SK-N-SH treated with all-trans-retinoic acid at 6 μM for 48 hours (cell line): ENCODE data around the gene KNSTRN.

Experiments
- ARNTL ChIP-seq: fragments of 450-650 bp; formaldehyde crosslinking; IDR thresholded peaks from 2 replicates; pipeline ENCODE4 v1.5.0; 2020; ENCODE audit warnings: low read depth, mild to moderate bottlenecking, moderate library complexity, borderline replicate concordance
- ESRRG ChIP-seq: fragments of 250-450 bp; sonication (Bioruptor Pico); IDR thresholded peaks from 2 replicates; pipeline ENCODE4 v1.6.1; 2021; ENCODE audit warnings: mild to moderate bottlenecking
- GLIS3 ChIP-seq: fragments of 250-450 bp; sonication (Bioruptor Pico); IDR thresholded peaks from 2 replicates; pipeline ENCODE4 v1.5.0; 2020; ENCODE audit warnings: mild to moderate bottlenecking, moderate library complexity
- RARB ChIP-seq: fragments of 250-450 bp; sonication (Bioruptor Pico); IDR thresholded peaks from 2 replicates; pipeline ENCODE4 v1.8.0; 2021; ENCODE audit warnings: mild to moderate bottlenecking, moderate library complexity
- TCF4 ChIP-seq: fragments of 250-450 bp; sonication (Bioruptor Pico); IDR thresholded peaks from 2 replicates; pipeline ENCODE4 v1.8.0; 2021; ENCODE audit warnings: mild to moderate bottlenecking, moderate library complexity, borderline replicate concordance
- TOX ChIP-seq: fragments of 250-450 bp; sonication (Bioruptor Pico); IDR thresholded peaks from 2 replicates; pipeline ENCODE4 v1.8.0; 2021; ENCODE audit warnings: mild to moderate bottlenecking, moderate library complexity, borderline replicate concordance
- ZC3H10 ChIP-seq: fragments of 250-450 bp; sonication (Bioruptor Pico); IDR thresholded peaks from 2 replicates; pipeline ENCODE4 v1.5.1; 2021; ENCODE audit warnings: mild to moderate bottlenecking, moderate library complexity
- ZFP3 ChIP-seq: fragments of 250-450 bp; sonication (Bioruptor Pico); IDR thresholded peaks from 2 replicates; pipeline ENCODE4 v1.5.0; 2020; ENCODE audit warnings: mild to moderate bottlenecking, moderate library complexity
- ZNF70 ChIP-seq: fragments of 450-650 bp; formaldehyde crosslinking; IDR thresholded peaks from 2 replicates; pipeline ENCODE4 v1.5.0; 2020; ENCODE audit warnings: mild to moderate bottlenecking, moderate library complexity
- ZNF8 ChIP-seq: fragments of 450-650 bp; formaldehyde crosslinking; IDR thresholded peaks from 2 replicates; pipeline ENCODE4 v1.5.0; 2020; ENCODE audit warnings: mild to moderate bottlenecking, moderate library complexity
- TF ChIP-seq, protein P1 (sequence below): fragments of 250-450 bp; sonication (Bioruptor Pico); IDR thresholded peaks from 2 replicates; pipeline ENCODE4 v1.5.1; 2020; ENCODE audit warnings: low read depth, mild to moderate bottlenecking, moderate library complexity
- TF ChIP-seq, protein P2 (sequence below): fragments of 250-450 bp; sonication (Bioruptor Pico); IDR thresholded peaks from 2 replicates; pipeline ENCODE4 v1.5.0; 2020; ENCODE audit warnings: mild to moderate bottlenecking, moderate library complexity
- TF ChIP-seq, protein P3 (sequence below): fragments of 250-450 bp; sonication (Bioruptor Pico); IDR thresholded peaks from 2 replicates; pipeline ENCODE4 v1.8.0; 2020; ENCODE audit warnings: mild to moderate bottlenecking, moderate library complexity, borderline replicate concordance

DNA sequence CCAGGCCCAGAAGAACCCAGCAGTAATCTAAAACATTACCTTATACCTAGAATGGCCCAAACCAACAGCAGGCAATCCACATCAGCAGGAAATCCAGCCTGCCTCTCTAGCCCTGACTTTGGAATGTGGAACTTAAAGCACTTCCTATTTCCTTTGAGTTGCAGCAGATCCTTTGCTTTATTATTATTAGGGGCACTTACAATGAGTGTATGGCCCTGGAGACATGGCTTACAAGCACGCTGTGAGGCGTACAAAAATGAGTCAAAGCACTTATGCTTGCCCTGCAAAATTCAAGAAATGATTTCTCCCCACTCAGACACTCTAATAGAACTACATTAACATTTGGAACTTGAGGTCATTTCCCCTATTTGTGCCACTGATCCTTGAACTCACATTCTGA lies 9.5 kb upstream of the KNSTRN start:
- TF ChIP-seq ARNTL (CRISPR knock-in tag) (no peak), GLIS3 (CRISPR knock-in tag) (no peak), TOX (CRISPR knock-in tag) (no peak), RARB (CRISPR knock-in tag) (no peak), ZC3H10 (CRISPR knock-in tag) (no peak), ZNF8 (CRISPR knock-in tag) (no peak), TCF4 (no peak), ZNF70 (CRISPR knock-in tag) (no peak), ZFP3 (CRISPR knock-in tag) (no peak), ESRRG (CRISPR knock-in tag) (no peak)
- TF ChIP-seq, protein P1, sequence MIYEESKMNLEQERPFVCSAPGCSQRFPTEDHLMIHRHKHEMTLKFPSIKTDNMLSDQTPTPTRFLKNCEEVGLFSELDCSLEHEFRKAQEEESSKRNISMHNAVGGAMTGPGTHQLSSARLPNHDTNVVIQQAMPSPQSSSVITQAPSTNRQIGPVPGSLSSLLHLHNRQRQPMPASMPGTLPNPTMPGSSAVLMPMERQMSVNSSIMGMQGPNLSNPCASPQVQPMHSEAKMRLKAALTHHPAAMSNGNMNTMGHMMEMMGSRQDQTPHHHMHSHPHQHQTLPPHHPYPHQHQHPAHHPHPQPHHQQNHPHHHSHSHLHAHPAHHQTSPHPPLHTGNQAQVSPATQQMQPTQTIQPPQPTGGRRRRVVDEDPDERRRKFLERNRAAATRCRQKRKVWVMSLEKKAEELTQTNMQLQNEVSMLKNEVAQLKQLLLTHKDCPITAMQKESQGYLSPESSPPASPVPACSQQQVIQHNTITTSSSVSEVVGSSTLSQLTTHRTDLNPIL: no peak
- TF ChIP-seq, protein P2, sequence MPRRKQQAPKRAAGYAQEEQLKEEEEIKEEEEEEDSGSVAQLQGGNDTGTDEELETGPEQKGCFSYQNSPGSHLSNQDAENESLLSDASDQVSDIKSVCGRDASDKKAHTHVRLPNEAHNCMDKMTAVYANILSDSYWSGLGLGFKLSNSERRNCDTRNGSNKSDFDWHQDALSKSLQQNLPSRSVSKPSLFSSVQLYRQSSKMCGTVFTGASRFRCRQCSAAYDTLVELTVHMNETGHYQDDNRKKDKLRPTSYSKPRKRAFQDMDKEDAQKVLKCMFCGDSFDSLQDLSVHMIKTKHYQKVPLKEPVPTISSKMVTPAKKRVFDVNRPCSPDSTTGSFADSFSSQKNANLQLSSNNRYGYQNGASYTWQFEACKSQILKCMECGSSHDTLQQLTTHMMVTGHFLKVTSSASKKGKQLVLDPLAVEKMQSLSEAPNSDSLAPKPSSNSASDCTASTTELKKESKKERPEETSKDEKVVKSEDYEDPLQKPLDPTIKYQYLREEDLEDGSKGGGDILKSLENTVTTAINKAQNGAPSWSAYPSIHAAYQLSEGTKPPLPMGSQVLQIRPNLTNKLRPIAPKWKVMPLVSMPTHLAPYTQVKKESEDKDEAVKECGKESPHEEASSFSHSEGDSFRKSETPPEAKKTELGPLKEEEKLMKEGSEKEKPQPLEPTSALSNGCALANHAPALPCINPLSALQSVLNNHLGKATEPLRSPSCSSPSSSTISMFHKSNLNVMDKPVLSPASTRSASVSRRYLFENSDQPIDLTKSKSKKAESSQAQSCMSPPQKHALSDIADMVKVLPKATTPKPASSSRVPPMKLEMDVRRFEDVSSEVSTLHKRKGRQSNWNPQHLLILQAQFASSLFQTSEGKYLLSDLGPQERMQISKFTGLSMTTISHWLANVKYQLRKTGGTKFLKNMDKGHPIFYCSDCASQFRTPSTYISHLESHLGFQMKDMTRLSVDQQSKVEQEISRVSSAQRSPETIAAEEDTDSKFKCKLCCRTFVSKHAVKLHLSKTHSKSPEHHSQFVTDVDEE: no peak
- TF ChIP-seq, protein P3, sequence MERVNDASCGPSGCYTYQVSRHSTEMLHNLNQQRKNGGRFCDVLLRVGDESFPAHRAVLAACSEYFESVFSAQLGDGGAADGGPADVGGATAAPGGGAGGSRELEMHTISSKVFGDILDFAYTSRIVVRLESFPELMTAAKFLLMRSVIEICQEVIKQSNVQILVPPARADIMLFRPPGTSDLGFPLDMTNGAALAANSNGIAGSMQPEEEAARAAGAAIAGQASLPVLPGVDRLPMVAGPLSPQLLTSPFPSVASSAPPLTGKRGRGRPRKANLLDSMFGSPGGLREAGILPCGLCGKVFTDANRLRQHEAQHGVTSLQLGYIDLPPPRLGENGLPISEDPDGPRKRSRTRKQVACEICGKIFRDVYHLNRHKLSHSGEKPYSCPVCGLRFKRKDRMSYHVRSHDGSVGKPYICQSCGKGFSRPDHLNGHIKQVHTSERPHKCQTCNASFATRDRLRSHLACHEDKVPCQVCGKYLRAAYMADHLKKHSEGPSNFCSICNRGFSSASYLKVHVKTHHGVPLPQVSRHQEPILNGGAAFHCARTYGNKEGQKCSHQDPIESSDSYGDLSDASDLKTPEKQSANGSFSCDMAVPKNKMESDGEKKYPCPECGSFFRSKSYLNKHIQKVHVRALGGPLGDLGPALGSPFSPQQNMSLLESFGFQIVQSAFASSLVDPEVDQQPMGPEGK (CRISPR knock-in tag): no peak
